Uterus (tissue), 4 donors: ENCODE data around the gene SETMAR. TPM values are rescaled to one million over a fixed set of nuclear protein-coding genes. Genes with fewer than 3 reads are reported as not detected.

Experiments
- DNase-seq, 2 donors: peaks; one replicate each; pipeline ENCODE4 v3.0.0-alpha.2; 2019 to 2020
- H3K27ac ChIP-seq, 2 donors: fragments of 200-600 bp; sonication (generic); 1 replicate in 1 of 2; 2 replicates in 1 of 2; pipeline ENCODE4 v1.5.1; 2016 to 2018
- H3K27me3 ChIP-seq, 2 donors: fragments of 200-600 bp; sonication (generic); one replicate each; pipeline ENCODE4 v1.5.1; 2018 to 2019; ENCODE audit warnings: control low read depth in 1 of 2
- H3K36me3 ChIP-seq, 2 donors: fragments of 200-600 bp; sonication (generic); one replicate each; pipeline ENCODE4 v1.5.1; 2019; ENCODE audit warnings: control low read depth in 1 of 2
- H3K4me1 ChIP-seq, 2 donors: fragments of 200-600 bp; sonication (generic); one replicate each; pipeline ENCODE4 v1.5.1; 2018 to 2019; ENCODE audit warnings: control low read depth in 1 of 2
- H3K4me3 ChIP-seq, 2 donors: fragments of 200-600 bp; sonication (generic); 1 replicate in 1 of 2; 2 replicates in 1 of 2; pipeline ENCODE4 v1.5.1; 2018 to 2019; ENCODE audit warnings: mild to moderate bottlenecking in 1 of 2
- H3K9me3 ChIP-seq, 2 donors: fragments of 200-600 bp; sonication (generic); one replicate each; pipeline ENCODE4 v1.5.1; 2019; ENCODE audit warnings: control low read depth in 1 of 2
- CTCF ChIP-seq, 4 experiments: fragments of 200-600 bp in 2 of 4; fragments of 450-650 bp in 2 of 4; sonication (generic) in 2 of 4; IDR thresholded peaks; one replicate each; pipeline ENCODE4 v1.5.1; 2016 to 2019; ENCODE audit warnings: antibody characterized with exemption in 4 of 4, mild to moderate bottlenecking in 2 of 4, moderate library complexity in 1 of 4
- POLR2A ChIP-seq, 2 donors: fragments of 450-650 bp; IDR thresholded peaks; one replicate each; pipeline ENCODE4 v1.6.1; 2016; ENCODE audit warnings: antibody characterized with exemption in 2 of 2, mild to moderate bottlenecking in 1 of 2, moderate library complexity in 1 of 2
- intact Hi-C: fragments of 100-400 bp; cut with DNase I; formaldehyde crosslinking; loops from one replicate; pipeline ENCODE4 v1.15.1; 2023; ENCODE audit warnings: low total_unique reads
- total RNA-seq, 4 donors: library from RNA; depleted of rRNA in 3 of 4; stranded (reverse); fragments of >200 nt in 3 of 4; gene quantifications; one replicate each; pipeline versions ENCODE4 v1.1.0 to v1.2.4, GENCODE V29; 2014 to 2023
- donor health status: DM: yes; HTN: yes; CAD: no.

Gene SETMAR
- total RNA-seq, 4 donors from 2014 or later, result 32.3 to 37.6 (median 36.2) TPM

GRCh38 chr3:4306091-4306490 is 2.9 kb downstream of the SETMAR start:
- peaks cover 11 to 14% of the 10 kb centered on the region in 2 donors for H3K4me1 ChIP-seq
- H3K4me3 ChIP-seq, result no peak overlapping the region
- intact Hi-C loops, result no loop called here

GRCh38 chr3:4306860-4307259 is 3.7 kb downstream of the SETMAR start:
- TF ChIP-seq POLR2A (IDR thresholded peaks at IDR 0.05), result no peak
- Histone ChIP-seq H3K36me3 (no peaks in the 10 kb centered on the region), H3K27ac (peak overlapping the region; percentile 95 to 98), H3K4me3 (no peak overlapping the region), H3K4me1 (peaks cover 11 to 14% of the 10 kb centered on the region in 2 donors), H3K9me3 (no peaks in the 10 kb centered on the region), H3K27me3 (no peaks in the 10 kb centered on the region)
- no peak for DNase-seq
- intact Hi-C loops, result no loop called here

More at GRCh38 chr3:4306091-4306490, 2.9 kb downstream of the SETMAR start:
- DNase-seq, result no peak
- Histone ChIP-seq H3K9me3 (no peaks in the 10 kb centered on the region), H3K27me3 (no peaks in the 10 kb centered on the region), H3K36me3 (no peaks in the 10 kb centered on the region), H3K27ac (peak overlapping the region; percentile 95 to 98)
- TF ChIP-seq POLR2A (IDR thresholded peaks at IDR 0.05), result no peak
- TF ChIP-seq CTCF (IDR thresholded peaks at IDR 0.05), result no peak

GRCh38 chr3:4309491-4310128 is 6.4 kb downstream of the SETMAR start:
- H3K27ac ChIP-seq, result peak overlapping the region; percentile 23 to 98
- intact Hi-C loops, result no loop called here

GRCh38 chr3:4310971-4311370 is 7.8 kb downstream of the SETMAR start:
- Histone ChIP-seq H3K9me3 (no peaks in the 10 kb centered on the region), H3K27me3 (no peaks in the 10 kb centered on the region), H3K27ac (peak overlapping the region in 1 of 2 donors; percentile 63), H3K4me3 (no peak overlapping the region), H3K4me1 (peaks cover 0 to 3% of the 10 kb centered on the region in 2 donors), H3K36me3 (no peaks in the 10 kb centered on the region)
- TF ChIP-seq POLR2A (IDR thresholded peaks at IDR 0.05) (no peak), CTCF (IDR thresholded peaks at IDR 0.05) (no peak)
- intact Hi-C loops, result no loop called here
- no peak for DNase-seq

More at GRCh38 chr3:4309491-4310128, 6.4 kb downstream of the SETMAR start:
- no peak overlapping the region for H3K4me3 ChIP-seq
- H3K27me3 ChIP-seq, result no peaks in the 10 kb centered on the region
- DNase-seq, result no peak
- no peaks in the 10 kb centered on the region for H3K36me3 ChIP-seq
- H3K9me3 ChIP-seq, result no peaks in the 10 kb centered on the region
- peaks cover 6 to 13% of the 10 kb centered on the region in 2 donors for H3K4me1 ChIP-seq
- TF ChIP-seq POLR2A (IDR thresholded peaks at IDR 0.05) (no peak), CTCF (IDR thresholded peaks at IDR 0.05) (no peak)

- no peak for DNase-seq
- H3K27ac ChIP-seq, result peak overlapping the region in 1 of 2 donors; percentile 63
- intact Hi-C loops, result no loop called here
- peaks cover 0 to 3% of the 10 kb centered on the region in 2 donors for H3K4me1 ChIP-seq
- TF ChIP-seq CTCF (IDR thresholded peaks at IDR 0.05), result no peak
- TF ChIP-seq POLR2A (IDR thresholded peaks at IDR 0.05), result no peak
- no peaks in the 10 kb centered on the region for H3K36me3 ChIP-seq
- H3K27me3 ChIP-seq, result no peaks in the 10 kb centered on the region
- no peak overlapping the region for H3K4me3 ChIP-seq
- H3K9me3 ChIP-seq, result no peaks in the 10 kb centered on the region
Observed at GRCh38 chr3:4311496-4311895, 8.3 kb downstream of the SETMAR start.
